ENCODE results near the gene RGL3.
"Not testable (repeated sequence)": the region's sequence is repeated elsewhere in the genome, so short reads cannot be mapped to it uniquely, and the experiment has no call there.

Gene RGL3

GRCh38 chr19:11448410-11448809, 29.3 kb upstream of the RGL3 start:
- no peak for DNase-seq

GRCh38 chr19:11447347-11448262, 28.5 kb upstream of the RGL3 start:
- DNase-seq = no peak

GRCh38 chr19:11446652-11447301, 27.7 kb upstream of the RGL3 start:
- no peak for DNase-seq

- DNase-seq = no peak
Observed at GRCh38 chr19:11446271-11446651, 27.1 kb upstream of the RGL3 start.

- DNase-seq = no peak
Observed at GRCh38 chr19:11445141-11445540, 26.0 kb upstream of the RGL3 start.

- DNase-seq = no peak
Observed at GRCh38 chr19:11444059-11444458, 24.9 kb upstream of the RGL3 start.

- no peak for DNase-seq
Observed at GRCh38 chr19:11437955-11438354, 18.8 kb upstream of the RGL3 start.

GRCh38 chr19:11435833-11436313, 16.8 kb upstream of the RGL3 start:
- no peak for DNase-seq

- peak; percentile 82 for DNase-seq
Observed at GRCh38 chr19:11435057-11435832, 16.1 kb upstream of the RGL3 start, which contains the start of the genes ODAD3 and PRKCSH. ODAD3 (minus strand) TSS chr19:11435121; CDS start chr19:11435016, 105 bp downstream. PRKCSH (plus strand) TSS chr19:11435635; CDS start chr19:11436118, 483 bp downstream.

- DNase-seq = no peak
Observed at GRCh38 chr19:11434703-11435056, 15.6 kb upstream of the RGL3 start.

- not testable (repeated sequence) for DNase-seq
Observed at GRCh38 chr19:11433526-11433925, 14.4 kb upstream of the RGL3 start.

GRCh38 chr19:11426656-11427055, 7.5 kb upstream of the RGL3 start:
- DNase-seq = no peak

- no peak for DNase-seq
Observed at GRCh38 chr19:11425719-11426457, 6.8 kb upstream of the RGL3 start.

GRCh38 chr19:11423791-11424181, 4.7 kb upstream of the RGL3 start:
- DNase-seq = no peak

GRCh38 chr19:11423164-11423790, 4.2 kb upstream of the RGL3 start:
- DNase-seq = no peak

GRCh38 chr19:11422163-11423065, 3.3 kb upstream of the RGL3 start:
- DNase-seq = no peak

GRCh38 chr19:11421371-11422098, 2.4 kb upstream of the RGL3 start:
- DNase-seq = no peak

- no peak for DNase-seq
Observed at GRCh38 chr19:11420429-11421370, 1.6 kb upstream of the RGL3 start.

- no peak for DNase-seq
Observed at GRCh38 chr19:11418094-11418548, 993 bp downstream of the RGL3 start.
